Common myeloid progenitor, CD34-positive (primary cell): ENCODE data around the gene FSD1L.

Experiments used
- CTCF ChIA-PET: fragments of 350-600 bp; sonication (Branson Sonifier 250); formaldehyde crosslinking; loops from one replicate; lab custom pipeline; 2021; ENCODE audit warnings: antibody characterized with exemption; lab: Charles Lee
- POLR2A ChIA-PET: fragments of 350-600 bp; sonication (Branson Sonifier 250); formaldehyde crosslinking; loops from one replicate; lab custom pipeline; 2021; ENCODE audit warnings: antibody characterized with exemption; lab: Charles Lee
- DNase-seq, 3 donors: peaks; one replicate each; pipeline versions ENCODE4 v3.0.0 to v3.0.0-alpha.2; 2013
- H3K27ac ChIP-seq, 2 experiments: 1 replicate in 1 of 2; 2 replicates in 1 of 2; pipeline ENCODE4 v1.7.0; 2013; ENCODE audit warnings: inconsistent platforms in 2 of 2, low read length in 2 of 2, mild to moderate bottlenecking in 2 of 2, low read depth in 1 of 2, moderate library complexity in 1 of 2; ENCODE audit not compliant: severe bottlenecking in 2 of 2, insufficient read depth in 1 of 2, poor library complexity in 1 of 2
- H3K27me3 ChIP-seq, 5 experiments: replicated peaks in 2 of 5; 1 replicate in 3 of 5; 2 replicates in 2 of 5; pipeline versions ENCODE4 v1.6.1 to v1.7.0; 2013; ENCODE audit warnings: low read length in 4 of 5, mild to moderate bottlenecking in 2 of 5, moderate library complexity in 2 of 5, inconsistent platforms in 1 of 5; ENCODE audit not compliant: insufficient read depth in 5 of 5, control insufficient read depth in 4 of 5
- H3K36me3 ChIP-seq, 4 experiments: 1 replicate in 2 of 4; 2 replicates in 2 of 4; pipeline versions ENCODE4 v1.6.1 to v1.7.0; 2013; ENCODE audit warnings: low read length in 3 of 4, control low read depth in 1 of 4, mild to moderate bottlenecking in 1 of 4; ENCODE audit not compliant: control insufficient read depth in 4 of 4, insufficient read depth in 4 of 4
- H3K4me1 ChIP-seq, 4 experiments: 1 replicate in 3 of 4; 2 replicates in 1 of 4; pipeline versions ENCODE4 v1.6.1 to v1.7.1; 2013; ENCODE audit warnings: low read length in 3 of 4, mild to moderate bottlenecking in 3 of 4, control low read depth in 1 of 4, inconsistent platforms in 1 of 4, moderate library complexity in 1 of 4; ENCODE audit not compliant: control insufficient read depth in 4 of 4, insufficient read depth in 4 of 4; ENCODE audit errors: control extremely low read depth in 1 of 4
- H3K4me3 ChIP-seq, 7 experiments: 1 replicate in 4 of 7; 2 replicates in 3 of 7; pipeline versions ENCODE4 v1.5.1 to v1.7.0; 2013; ENCODE audit warnings: mild to moderate bottlenecking in 7 of 7, low read length in 6 of 7, moderate library complexity in 6 of 7, inconsistent platforms in 2 of 7, low read depth in 2 of 7, control low read depth in 1 of 7; ENCODE audit not compliant: insufficient read depth in 4 of 7, control insufficient read depth in 1 of 7; ENCODE audit errors: extremely low read depth in 1 of 7
- H3K9me3 ChIP-seq, 5 experiments: 1 replicate in 4 of 5; 2 replicates in 1 of 5; pipeline versions ENCODE4 v1.6.1 to v1.7.1; 2013; ENCODE audit warnings: low read length in 4 of 5, mild to moderate bottlenecking in 2 of 5, inconsistent platforms in 1 of 5, low read depth in 1 of 5, moderate library complexity in 1 of 5; ENCODE audit not compliant: control insufficient read depth in 4 of 5, insufficient read depth in 2 of 5; ENCODE audit errors: control extremely low read depth in 1 of 5
- WGBS: methylation state at CpG from one replicate; pipeline ENCODE4 v1.1.5; 2013; ENCODE audit not compliant: insufficient coverage; 5-methylcytosine and 5-hydroxymethylcytosine counted together

Gene FSD1L

GRCh38 chr9:105457560-105458294 lies 9.9 kb downstream of the FSD1L start:
- CTCF ChIA-PET: interaction anchor here (0.5 to 1.2 kb wide), 3 partner anchors 9 to 101 kb away, joined by 3 to 4 read pairs (median 3); no protein-coding TSS in a partner anchor
- WGBS: over 99% methylated on average over 12 of the region's 15 CpGs
- no peaks in the 10 kb centered on the region for H3K27me3 ChIP-seq
- H3K4me3 ChIP-seq: no peak overlapping the region
- peaks cover 0 to 4% (median 2%) of the 10 kb centered on the region in 4 experiments for H3K36me3 ChIP-seq
- H3K4me1 ChIP-seq: no peaks in the 10 kb centered on the region
- POLR2A ChIA-PET: no interaction called here
- H3K9me3 ChIP-seq: peaks cover 0 to 12% (median 11%) of the 10 kb centered on the region in 5 experiments
- no peak for DNase-seq
- no peak overlapping the region for H3K27ac ChIP-seq

DNA sequence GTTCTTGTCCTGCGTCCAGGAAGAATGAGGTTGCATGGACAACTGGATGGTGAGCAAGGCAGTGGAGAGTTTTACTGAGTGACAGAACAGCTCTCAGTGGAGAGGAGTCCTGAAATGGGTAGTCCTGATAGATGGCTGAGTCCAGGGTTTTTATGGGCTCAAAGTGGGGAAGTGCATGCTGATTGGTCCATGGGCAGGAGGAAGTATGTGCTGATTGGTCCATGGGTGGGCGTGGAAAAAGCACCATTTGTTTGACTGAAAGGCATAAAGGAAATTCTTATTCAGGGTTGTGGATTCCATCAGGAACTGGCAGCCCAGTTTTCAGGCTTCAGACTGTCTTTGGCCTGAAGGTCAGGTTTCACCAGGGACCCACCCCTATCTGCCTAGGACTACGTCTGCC lies 10.6 kb downstream of the FSD1L start:
- peak in 2 of 3 donors; percentile 19 to 21 for DNase-seq
- WGBS: 100% methylated on average over 2 of the region's 3 CpGs
- no peaks in the 10 kb centered on the region for H3K4me1 ChIP-seq
- peaks cover 0 to 12% (median 11%) of the 10 kb centered on the region in 5 experiments for H3K9me3 ChIP-seq
- H3K36me3 ChIP-seq: peaks cover 0 to 4% (median 2%) of the 10 kb centered on the region in 4 experiments
- H3K27me3 ChIP-seq: no peaks in the 10 kb centered on the region
- CTCF ChIA-PET: interaction anchor here (1.2 kb wide), 1 partner anchor 9 kb away, joined by 4 read pairs; no protein-coding TSS in a partner anchor
- POLR2A ChIA-PET: no interaction called here
- no peak overlapping the region for H3K4me3 ChIP-seq
- no peak overlapping the region for H3K27ac ChIP-seq

- Histone ChIP-seq H3K4me1 (no peaks in the 10 kb centered on the region), H3K27ac (no peak overlapping the region), H3K27me3 (no peaks in the 10 kb centered on the region), H3K4me3 (no peak overlapping the region), H3K9me3 (peaks cover 0 to 12% (median 11%) of the 10 kb centered on the region in 5 experiments), H3K36me3 (peaks cover 0 to 4% (median 2%) of the 10 kb centered on the region in 4 experiments)
- POLR2A ChIA-PET: no interaction called here
- WGBS: 77% methylated on average over 2 of the region's 2 CpGs
- CTCF ChIA-PET: interaction anchor here (1.0 kb wide), 1 partner anchor 18 kb away, joined by 3 read pairs; no protein-coding TSS in a partner anchor
- no peak for DNase-seq
Observed at GRCh38 chr9:105459336-105459735, 11.5 kb downstream of the FSD1L start.

DNA sequence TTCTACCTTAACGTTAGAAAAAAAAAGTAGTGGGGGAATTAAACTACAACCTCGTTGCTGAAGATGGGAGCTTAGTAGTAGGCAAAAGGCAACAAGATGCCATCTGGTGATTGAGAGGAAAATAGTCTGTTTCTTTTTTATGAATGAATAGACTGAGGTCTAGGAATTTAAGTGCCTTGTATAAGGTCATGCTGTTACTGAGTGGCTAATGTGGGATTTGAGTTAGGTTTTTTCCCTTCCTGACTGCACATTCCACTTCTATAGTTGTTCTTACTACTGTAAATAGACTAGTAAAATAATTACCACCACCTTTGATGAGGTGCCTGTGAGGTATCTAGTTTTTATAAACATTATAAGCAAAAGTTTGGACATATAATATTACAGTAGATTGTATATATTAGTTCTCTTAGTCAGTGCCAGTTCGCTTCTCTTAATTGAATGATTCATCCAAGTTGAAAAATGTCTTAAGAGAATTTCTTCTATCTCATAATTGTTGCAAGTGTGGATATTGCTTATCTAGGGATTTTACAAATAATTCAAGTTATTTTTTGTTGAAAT lies 19.1 kb downstream of the FSD1L start:
- ChIA-PET CTCF (no interaction called here), POLR2A (interaction anchor here (0.6 kb wide), 1 partner anchor 411 kb away, joined by 3 read pairs; no protein-coding TSS in a partner anchor)
- Histone ChIP-seq H3K36me3 (peaks cover 0 to 9% (median 4%) of the 10 kb centered on the region in 4 experiments), H3K4me3 (no peak overlapping the region), H3K27ac (no peak overlapping the region), H3K9me3 (peaks cover 0 to 2% (median 0%) of the 10 kb centered on the region in 5 experiments), H3K4me1 (no peaks in the 10 kb centered on the region), H3K27me3 (no peaks in the 10 kb centered on the region)
- DNase-seq: no peak
- WGBS: 100% methylated on average over 2 of the region's 3 CpGs

- ChIA-PET CTCF (no interaction called here), POLR2A (no interaction called here)
- DNase-seq: no peak
- Histone ChIP-seq H3K27me3 (no peaks in the 10 kb centered on the region), H3K9me3 (peaks cover 0 to 2% (median 0%) of the 10 kb centered on the region in 5 experiments), H3K36me3 (peaks cover 0 to 9% (median 4%) of the 10 kb centered on the region in 4 experiments), H3K27ac (no peak overlapping the region), H3K4me3 (no peak overlapping the region), H3K4me1 (no peaks in the 10 kb centered on the region)
- no CpG with 5 or more reads among the region's 1 CpG for WGBS
Observed at GRCh38 chr9:105468875-105469274, 21.0 kb downstream of the FSD1L start.

DNA sequence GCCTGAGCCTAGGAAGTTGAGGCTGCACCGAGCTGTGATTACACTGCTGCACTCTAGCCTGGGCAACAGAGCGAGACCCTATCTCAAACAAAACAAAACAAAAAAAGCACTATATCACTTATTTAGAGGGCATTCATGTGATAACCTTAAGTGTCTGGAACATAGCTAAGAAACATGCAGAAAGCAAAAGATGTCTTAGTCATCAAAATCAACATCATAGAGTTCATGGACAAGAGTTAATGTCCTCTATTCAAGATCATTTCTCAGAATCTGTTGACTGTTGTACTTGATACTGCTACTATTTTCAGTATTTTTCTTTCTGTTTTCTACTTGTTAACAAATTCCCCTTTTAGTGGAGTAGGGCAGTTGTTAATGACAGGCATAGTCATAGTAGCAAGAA lies 25.4 kb downstream of the FSD1L start:
- no CpG with 5 or more reads among the region's 2 CpGs for WGBS
- Histone ChIP-seq H3K36me3 (peaks cover 0 to 8% (median 1%) of the 10 kb centered on the region in 4 experiments), H3K27ac (no peak overlapping the region), H3K4me1 (no peaks in the 10 kb centered on the region), H3K9me3 (no peaks in the 10 kb centered on the region), H3K4me3 (no peak overlapping the region), H3K27me3 (no peaks in the 10 kb centered on the region)
- no peak for DNase-seq
- CTCF ChIA-PET: no interaction called here
- POLR2A ChIA-PET: no interaction called here

- H3K36me3 ChIP-seq: peaks cover 0 to 2% (median 0%) of the 10 kb centered on the region in 4 experiments
- no CpG with 5 or more reads among the region's 2 CpGs for WGBS
- H3K4me1 ChIP-seq: no peaks in the 10 kb centered on the region
- no peak overlapping the region for H3K27ac ChIP-seq
- H3K27me3 ChIP-seq: no peaks in the 10 kb centered on the region
- ChIA-PET POLR2A (no interaction called here), CTCF (interaction anchor here (1.2 kb wide), 1 partner anchor 18 kb away, joined by 3 read pairs; no protein-coding TSS in a partner anchor)
- H3K9me3 ChIP-seq: no peaks in the 10 kb centered on the region
- no peak overlapping the region for H3K4me3 ChIP-seq
- peak; percentile 2 to 13 (median 13) for DNase-seq
Observed at GRCh38 chr9:105475302-105475701, 27.5 kb downstream of the FSD1L start.
